NCI-H226 (cell line): ENCODE data around the gene ASPRV1.
A peak's percentile ranks its signal among the peaks of the same experiment; 100 is the strongest.
"Not testable (repeated sequence)": the region's sequence is repeated elsewhere in the genome, so short reads cannot be mapped to it uniquely, and the experiment has no call there.

Experiments used
- DNase-seq: peaks from one replicate; pipeline ENCODE4 v3.0.0-alpha.2; 2015

Gene ASPRV1

GRCh38 chr2:69961496-69961895, at the start of gene ASPRV1:
ASPRV1 (minus strand) TSS chr2:69961631; CDS start chr2:69961436, 195 bp downstream.
- no peak for DNase-seq

GRCh38 chr2:70010576-70011111, 49.2 kb upstream of the ASPRV1 start:
- DNase-seq: no peak

GRCh38 chr2:70009762-70010575, 48.5 kb upstream of the ASPRV1 start:
- peak; percentile 53 for DNase-seq

GRCh38 chr2:70008290-70008689, 46.9 kb upstream of the ASPRV1 start:
- DNase-seq: no peak

- no peak for DNase-seq
These were observed 45.7 kb upstream of the ASPRV1 start for GRCh38 chr2:70007151-70007550.

- no peak for DNase-seq
These were observed 45.0 kb upstream of the ASPRV1 start for GRCh38 chr2:70006447-70006784.

GRCh38 chr2:70005752-70006446, 44.5 kb upstream of the ASPRV1 start:
- DNase-seq: no peak

- no peak for DNase-seq
These were observed 43.8 kb upstream of the ASPRV1 start for GRCh38 chr2:70005216-70005615.

GRCh38 chr2:70003093-70003830, 41.8 kb upstream of the ASPRV1 start:
- DNase-seq: no peak

GRCh38 chr2:70002241-70002899, 40.9 kb upstream of the ASPRV1 start:
- no peak for DNase-seq

- not testable (repeated sequence) for DNase-seq
These were observed 39.1 kb upstream of the ASPRV1 start for GRCh38 chr2:70000529-70000928.

GRCh38 chr2:69998761-69999160, 37.3 kb upstream of the ASPRV1 start:
- no peak for DNase-seq

- no peak for DNase-seq
These were observed 35.8 kb upstream of the ASPRV1 start for GRCh38 chr2:69997015-69997830.

- no peak for DNase-seq
These were observed 34.1 kb upstream of the ASPRV1 start for GRCh38 chr2:69995511-69995910.

- DNase-seq: no peak
These were observed 32.7 kb upstream of the ASPRV1 start for GRCh38 chr2:69994166-69994565.

- DNase-seq: no peak
These were observed 32.3 kb upstream of the ASPRV1 start for GRCh38 chr2:69993708-69994107.

- no peak for DNase-seq
These were observed 31.7 kb upstream of the ASPRV1 start for GRCh38 chr2:69993048-69993565.

- DNase-seq: no peak
These were observed 31.0 kb upstream of the ASPRV1 start for GRCh38 chr2:69992310-69993047.

GRCh38 chr2:69989441-69990105, 28.1 kb upstream of the ASPRV1 start:
- no peak for DNase-seq

- no peak for DNase-seq
These were observed 27.6 kb upstream of the ASPRV1 start for GRCh38 chr2:69989009-69989408.
